HCT116 (cell line): ENCODE measurements around the gene CNTNAP2.

Experiments used
- POLR2A ChIP-seq: IDR thresholded peaks from 2 replicates; pipeline ENCODE4 v1.7.0; 2011; ENCODE audit warnings: borderline replicate concordance; ENCODE audit not compliant: insufficient read depth, insufficient read length; ENCODE audit errors: extremely low read depth
- SRF ChIP-seq: IDR thresholded peaks from 2 replicates; pipeline ENCODE4 v1.6.1; 2012; ENCODE audit warnings: low read depth
- ZNF274 ChIP-seq: fragments of 200-500 bp; sonication (Bioruptor generic); IDR thresholded peaks from 2 replicates; pipeline ENCODE4 v1.6.1; 2014; ENCODE audit warnings: mild to moderate bottlenecking, low read depth, low read length, inconsistent platforms

DNA sequence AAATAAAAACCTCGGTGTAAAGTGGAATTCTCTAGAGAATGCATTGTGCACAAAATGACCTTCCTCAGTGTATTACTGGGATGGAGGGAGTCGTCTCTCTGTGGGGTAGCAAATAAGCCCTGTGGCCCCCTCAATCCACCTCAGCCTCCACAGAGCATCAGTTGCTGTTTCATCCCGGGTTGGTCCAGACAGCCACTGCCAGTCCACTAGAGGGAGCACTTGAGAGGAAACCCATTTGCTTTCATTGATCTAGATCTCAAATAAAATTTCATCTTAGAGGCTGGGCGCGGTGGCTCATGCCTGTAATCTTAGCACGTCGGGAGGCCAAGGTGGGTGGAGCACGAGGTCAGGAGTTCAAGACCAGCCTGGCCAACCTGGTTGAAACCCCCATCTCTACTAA is 1128.7 kb downstream of the CNTNAP2 start:
- TF ChIP-seq POLR2A (no peak), SRF (no peak), ZNF274 (no peak)
